GM12872 (cell line): Measurements from ENCODE around the gene CDH13.

Experiments used
- CTCF ChIP-seq: IDR thresholded peaks from 3 replicates; pipeline ENCODE4 v1.5.1; 2011; ENCODE audit warnings: low read depth, mild to moderate bottlenecking, low read length, moderate library complexity; ENCODE audit not compliant: insufficient read depth

CDH13 gene

GRCh38 chr16:82653550-82654511 is 27.1 kb downstream of the CDH13 start:
- no peak for TF ChIP-seq CTCF

- no peak for TF ChIP-seq CTCF
Observed at GRCh38 chr16:82655072-82655714, 28.4 kb downstream of the CDH13 start.

GRCh38 chr16:82655720-82656490 is 29.1 kb downstream of the CDH13 start:
- TF ChIP-seq CTCF: no peak

- TF ChIP-seq CTCF: no peak
Observed at GRCh38 chr16:82657239-82657638, 30.5 kb downstream of the CDH13 start.

GRCh38 chr16:82657786-82658185 is 31.0 kb downstream of the CDH13 start:
- no peak for TF ChIP-seq CTCF

- no peak for TF ChIP-seq CTCF
Observed at GRCh38 chr16:82658796-82659195, 32.0 kb downstream of the CDH13 start.
